ENCODE results near the gene PGBD5. TPM values are rescaled to one million over a fixed set of nuclear protein-coding genes. Genes with fewer than 3 reads are reported as not detected.

PGBD5 gene
- polyA plus RNA-seq, 1 of the 3 experiments (the other 2 are of a cell fraction) = 0.15 TPM

GRCh38 chr1:230356190-230356589, 69.9 kb downstream of the PGBD5 start:
- Histone ChIP-seq H3K4me2 (no peak overlapping the region), H2AFZ (ENCODE audit: low read depth) (no peak overlapping the region), H3K9me3 (no peaks in the 10 kb centered on the region), H3K27ac (ENCODE audit: low read depth in 2 of 2, low read length in 1 of 2) (no peak overlapping the region), H3K9ac (no peak overlapping the region), H3K79me2 (ENCODE audit: insufficient read depth) (no peaks in the 10 kb centered on the region), H3K36me3 (replicated peaks in 1 of 2; ENCODE audit: control insufficient read depth in 1 of 2, insufficient read depth in 2 of 2, low read length in 1 of 2) (no peaks in the 10 kb centered on the region), H4K20me1 (ENCODE audit: insufficient read depth) (no peaks in the 10 kb centered on the region), H3K27me3 (ENCODE audit: insufficient read depth) (no peaks in the 10 kb centered on the region), H3K9me2 (no peaks in the 10 kb centered on the region), H3K4me3 (ENCODE audit: low read depth in 2 of 2, low read length in 1 of 2) (no peak overlapping the region), H3F3A (replicated peaks; ENCODE audit: insufficient read depth) (no peaks in the 10 kb centered on the region), H3K4me1 (ENCODE audit: control insufficient read depth in 1 of 2, insufficient read depth in 2 of 2, low read depth in 1 of 2, low read length in 1 of 2) (peaks cover 0 to 4% of the 10 kb centered on the region in 2 experiments; a peak in 1 of 4 replicates)
- DNase-seq = no peak
- ChIA-PET POLR2A (no interaction called here), CTCF (no interaction called here)
- WGBS (ENCODE audit: low lambda C conversion rate) = 34% methylated on average over 6 of the region's 6 CpGs
- no peak for TF ChIP-seq FOXM1 (IDR thresholded peaks at IDR 0.05; ENCODE audit: low read depth)
- no peak for TF ChIP-seq USF2 (IDR thresholded peaks at IDR 0.05; ENCODE audit: borderline replicate concordance, low read depth, low read length)
- TF ChIP-seq NFIC (IDR thresholded peaks at IDR 0.05; ENCODE audit: borderline replicate concordance) = no peak
- no peak for TF ChIP-seq REST (IDR thresholded peaks at IDR 0.05; ENCODE audit: low read depth, low read length)
- no peak for TF ChIP-seq MEF2A (IDR thresholded peaks at IDR 0.05; ENCODE audit: borderline replicate concordance, low read depth)
- no peak for TF ChIP-seq SMC3 (IDR thresholded peaks at IDR 0.05; ENCODE audit: low read depth, low read length)
- TF ChIP-seq YY1 (IDR thresholded peaks at IDR 0.05; ENCODE audit: low read depth) = no peak
- no peak for TF ChIP-seq IRF3 (IDR thresholded peaks at IDR 0.05; ENCODE audit: low read depth, low read length)
- TF ChIP-seq EP300 (IDR thresholded peaks at IDR 0.05; ENCODE audit: borderline replicate concordance in 1 of 2, low read depth in 1 of 2, low read length in 1 of 2) = no peak
- TF ChIP-seq GATA2 (CRISPR knock-in tag; IDR thresholded peaks at IDR 0.05) = no peak

GRCh38 chr1:230355594-230355993, 70.5 kb downstream of the PGBD5 start:
- Histone ChIP-seq H3K4me3 (ENCODE audit: low read depth in 2 of 2, low read length in 1 of 2) (no peak overlapping the region), H4K20me1 (ENCODE audit: insufficient read depth) (no peaks in the 10 kb centered on the region), H3K4me2 (no peak overlapping the region), H3K27me3 (ENCODE audit: insufficient read depth) (no peaks in the 10 kb centered on the region), H3K9me3 (no peaks in the 10 kb centered on the region), H3K79me2 (ENCODE audit: insufficient read depth) (no peaks in the 10 kb centered on the region), H3K27ac (ENCODE audit: low read depth in 2 of 2, low read length in 1 of 2) (no peak overlapping the region), H3K4me1 (ENCODE audit: control insufficient read depth in 1 of 2, insufficient read depth in 2 of 2, low read depth in 1 of 2, low read length in 1 of 2) (peaks cover 0 to 4% of the 10 kb centered on the region in 2 experiments; a peak in 1 of 4 replicates), H3K9me2 (no peaks in the 10 kb centered on the region), H3F3A (replicated peaks; ENCODE audit: insufficient read depth) (no peaks in the 10 kb centered on the region), H3K36me3 (replicated peaks in 1 of 2; ENCODE audit: control insufficient read depth in 1 of 2, insufficient read depth in 2 of 2, low read length in 1 of 2) (no peaks in the 10 kb centered on the region), H3K9ac (no peak overlapping the region), H2AFZ (ENCODE audit: low read depth) (no peak overlapping the region)
- TF ChIP-seq FOSL2 (IDR thresholded peaks at IDR 0.05; ENCODE audit: borderline replicate concordance, low read depth) (no peak), ELF1 (IDR thresholded peaks at IDR 0.05) (no peak), SMC3 (IDR thresholded peaks at IDR 0.05; ENCODE audit: low read depth, low read length) (no peak), MXI1 (IDR thresholded peaks at IDR 0.05; ENCODE audit: low read depth, low read length) (no peak), RXRA (IDR thresholded peaks at IDR 0.05; ENCODE audit: borderline replicate concordance, low read depth) (no peak), TEAD4 (IDR thresholded peaks at IDR 0.05; ENCODE audit: borderline replicate concordance, insufficient read depth) (no peak), YY1 (IDR thresholded peaks at IDR 0.05; ENCODE audit: low read depth) (no peak), FOXJ3 (CRISPR knock-in tag; IDR thresholded peaks at IDR 0.05) (no peak), EP300 (IDR thresholded peaks at IDR 0.05; ENCODE audit: borderline replicate concordance in 1 of 2, low read depth in 1 of 2, low read length in 1 of 2) (no peak), CHD2 (IDR thresholded peaks at IDR 0.05; ENCODE audit: low read length, partially characterized antibody) (no peak), RCOR1 (IDR thresholded peaks at IDR 0.05; ENCODE audit: low read length) (no peak), MAX (IDR thresholded peaks at IDR 0.05; ENCODE audit: low read depth) (no peak), SIN3A (IDR thresholded peaks at IDR 0.05; ENCODE audit: borderline replicate concordance, low read depth, low read length) (no peak), RAD21 (IDR thresholded peaks at IDR 0.05; ENCODE audit: low read length) (no peak)
- DNase-seq = no peak
- CTCF ChIA-PET = no interaction called here
- POLR2A ChIA-PET = no interaction called here
- WGBS (ENCODE audit: low lambda C conversion rate) = 23% methylated on average over 10 of the region's 10 CpGs

All from SK-N-SH (cell line).